ENCODE data around the gene CHMP2A.

Gene CHMP2A

GRCh38 chr19:58569943-58570670, 15.2 kb upstream of the CHMP2A start:
- DNase-seq, result no peak

- no peak for DNase-seq
Observed at GRCh38 chr19:58569191-58569942, 14.5 kb upstream of the CHMP2A start.

GRCh38 chr19:58568453-58569130, 13.7 kb upstream of the CHMP2A start:
- no peak for DNase-seq

GRCh38 chr19:58566989-58567388, 12.1 kb upstream of the CHMP2A start:
- no peak for DNase-seq

- DNase-seq, result no peak
Observed at GRCh38 chr19:58563823-58564222, 8.9 kb upstream of the CHMP2A start.

GRCh38 chr19:58563034-58563573, 8.2 kb upstream of the CHMP2A start:
- no peak for DNase-seq

- peak; percentile 29 for DNase-seq
Observed at GRCh38 chr19:58562122-58563033, 7.5 kb upstream of the CHMP2A start.

- DNase-seq, result no peak
Observed at GRCh38 chr19:58561373-58562121, 6.6 kb upstream of the CHMP2A start.

GRCh38 chr19:58560921-58561320, 6.0 kb upstream of the CHMP2A start:
- no peak for DNase-seq

- no peak for DNase-seq
Observed at GRCh38 chr19:58560007-58560887, 5.3 kb upstream of the CHMP2A start.

- peak; percentile 92 for DNase-seq
Observed at GRCh38 chr19:58559275-58560006, 4.5 kb upstream of the CHMP2A start.

GRCh38 chr19:58558623-58559274, 3.8 kb upstream of the CHMP2A start:
- DNase-seq, result peak; percentile 98

- DNase-seq, result no peak
Observed at GRCh38 chr19:58558066-58558622, 3.2 kb upstream of the CHMP2A start, which contains the start of gene UBE2M. Gene UBE2M (minus strand): TSS chr19:58558611. CDS start chr19:58558381, 230 bp downstream.

GRCh38 chr19:58557221-58558065, 2.5 kb upstream of the CHMP2A start:
- DNase-seq, result no peak

GRCh38 chr19:58556622-58557220, 1.8 kb upstream of the CHMP2A start:
- DNase-seq, result no peak

- no peak for DNase-seq
Observed at GRCh38 chr19:58555920-58556621, 1.2 kb upstream of the CHMP2A start.
